Keratinocyte (primary cell): ENCODE measurements around the gene GID4. TPM values are rescaled to one million over a fixed set of nuclear protein-coding genes. Genes with fewer than 3 reads are reported as not detected.

Experiments
- DNase-seq: peaks from one replicate; pipeline ENCODE4 v3.0.0-alpha.2; 2011; ENCODE audit warnings: low read depth, missing footprints, low spot score
- FAIRE-seq: peaks from 2 replicates; lab custom pipeline; 2011; peaks lifted over from hg19 to GRCh38; lab: Jason Lieb, UNC
- H2AFZ ChIP-seq: 2 replicates; pipeline ENCODE4 v1.6.0; 2012; ENCODE audit warnings: low read length, control low read depth, inconsistent platforms; ENCODE audit not compliant: control insufficient read depth
- H3K27ac ChIP-seq: 2 replicates; pipeline ENCODE4 v1.5.1; 2011; ENCODE audit warnings: low read length; ENCODE audit not compliant: control insufficient read depth, insufficient read depth
- H3K27me3 ChIP-seq: 3 replicates; pipeline ENCODE4 v1.6.0; 2011; ENCODE audit warnings: low read length; ENCODE audit not compliant: control insufficient read depth, insufficient read depth; ENCODE audit errors: extremely low read depth
- H3K36me3 ChIP-seq, 2 experiments: 2 replicates in 1 of 2; 3 replicates in 1 of 2; pipeline ENCODE4 v1.5.1; 2011; ENCODE audit warnings: low read length in 2 of 2, mild to moderate bottlenecking in 1 of 2; ENCODE audit not compliant: control insufficient read depth in 2 of 2, insufficient read depth in 2 of 2; ENCODE audit errors: extremely low read depth in 1 of 2
- H3K4me1 ChIP-seq: 3 replicates; pipeline ENCODE4 v1.5.1; 2011; ENCODE audit warnings: low read length; ENCODE audit not compliant: control insufficient read depth, insufficient read depth; ENCODE audit errors: extremely low read depth
- H3K4me2 ChIP-seq: 3 replicates; pipeline ENCODE4 v1.6.0; 2011; ENCODE audit warnings: low read depth, low read length; ENCODE audit not compliant: control insufficient read depth, insufficient read depth; ENCODE audit errors: extremely low read depth
- H3K4me3 ChIP-seq, 3 experiments: fragments of 200-600 bp in 1 of 3; sonication (generic) in 1 of 3; 2 replicates in 2 of 3; 3 replicates in 1 of 3; pipeline ENCODE4 v1.5.1; 2011 to 2016; ENCODE audit warnings: low read length in 3 of 3, mild to moderate bottlenecking in 3 of 3, control low read depth in 2 of 3, inconsistent platforms in 1 of 3, low read depth in 1 of 3, mixed read lengths in 1 of 3, mixed run types in 1 of 3, moderate library complexity in 1 of 3; ENCODE audit not compliant: control insufficient read depth in 2 of 3, insufficient read depth in 2 of 3; ENCODE audit errors: extremely low read depth in 1 of 3
- H3K79me2 ChIP-seq: 2 replicates; pipeline ENCODE4 v1.6.0; 2012; ENCODE audit warnings: low read length; ENCODE audit not compliant: control insufficient read depth, insufficient read depth
- H3K9ac ChIP-seq: 3 replicates; pipeline ENCODE4 v1.6.0; 2011; ENCODE audit warnings: low read length; ENCODE audit not compliant: control insufficient read depth, insufficient read depth; ENCODE audit errors: extremely low read depth
- H3K9me1 ChIP-seq: 3 replicates; pipeline ENCODE4 v1.6.0; 2011; ENCODE audit warnings: low read length; ENCODE audit not compliant: control insufficient read depth, insufficient read depth; ENCODE audit errors: extremely low read depth
- H3K9me3 ChIP-seq: 2 replicates; pipeline ENCODE4 v1.5.1; 2012; ENCODE audit warnings: low read depth, low read length; ENCODE audit not compliant: control insufficient read depth
- H4K20me1 ChIP-seq: 3 replicates; pipeline ENCODE4 v1.6.0; 2011; ENCODE audit warnings: low read length; ENCODE audit not compliant: control insufficient read depth, insufficient read depth; ENCODE audit errors: extremely low read depth
- CTCF ChIP-seq, 3 experiments: IDR thresholded peaks in 1 of 3; conservative IDR thresholded peaks in 1 of 3; optimal IDR thresholded peaks in 1 of 3; 2 replicates in 2 of 3; 3 replicates in 1 of 3; pipeline versions ENCODE3 to v1.5.1; 2011; ENCODE audit warnings: low read length in 3 of 3, mild to moderate bottlenecking in 3 of 3, moderate library complexity in 2 of 3, control low read depth in 1 of 3, inconsistent platforms in 1 of 3; ENCODE audit not compliant: insufficient read depth in 2 of 3; ENCODE audit errors: extremely low read depth in 1 of 3
- EZH2 ChIP-seq: IDR thresholded peaks from one replicate; pipeline ENCODE4 v1.6.1; 2012; ENCODE audit warnings: inconsistent platforms, mild to moderate bottlenecking, low read length, moderate library complexity
- dilution Hi-C: fragments of 300-500 bp; cut with MboI; formaldehyde crosslinking; loops from one replicate; pipeline ENCODE4 v1.7.0; 2020; ENCODE audit warnings: low sequenced_read_pairs; ENCODE audit not compliant: extremely low pct_ligation_motif_present
- polyA plus RNA-seq, 5 experiments: library from polyadenylated mRNA; depleted of rRNA in 3 of 5; stranded (reverse) in 3 of 5; stranded (forward) in 1 of 5; unstranded in 1 of 5; fragments of >200 nt; gene quantifications; 1 replicate in 1 of 5; 2 replicates in 3 of 5; 3 replicates in 1 of 5; pipeline versions ENCODE4 v1.2.1 to v1.2.3, GENCODE V29; 2011 to 2012; ENCODE audit warnings: missing spikeins in 2 of 5, low read depth in 1 of 5, low replicate concordance in 1 of 5

GID4 gene
- polyA plus RNA-seq, 1 donor (not counting 4 experiments of a cell fraction or from before 2014, with no cell fraction given) = 16.8 TPM

- Histone ChIP-seq H2AFZ (no peak overlapping the region), H3K9ac (no peak overlapping the region), H3K36me3 (no peaks in the 10 kb centered on the region), H3K79me2 (peaks cover 14% of the 10 kb centered on the region), H3K9me1 (no peaks in the 10 kb centered on the region), H4K20me1 (no peaks in the 10 kb centered on the region), H3K4me2 (no peak overlapping the region), H3K27me3 (no peaks in the 10 kb centered on the region), H3K27ac (no peak overlapping the region), H3K4me1 (peaks cover 9% of the 10 kb centered on the region), H3K4me3 (no peak overlapping the region), H3K9me3 (no peaks in the 10 kb centered on the region)
- no peak for TF ChIP-seq CTCF (optimal IDR thresholded peaks at IDR 0.05 in 1 of 3, IDR thresholded peaks at IDR 0.05 in 1 of 3, conservative IDR thresholded peaks at IDR 0.05 in 1 of 3; ENCODE audit: extremely low read depth in 1 of 3, insufficient read depth in 2 of 3, low read length in 3 of 3)
- no peak for TF ChIP-seq EZH2
- DNase-seq (no peak), FAIRE-seq (no peak)
- dilution Hi-C loops = no loop called here
These were observed 45.0 kb downstream of the GID4 start for GRCh38 chr17:18084256-18084655.

GRCh38 chr17:18087610-18088491 lies 48.6 kb downstream of the GID4 start, which contains the start of gene DRG2:
TSS of gene DRG2 (plus strand) at chr17:18087948. CDS start at chr17:18088024, 76 bp downstream.
- Histone ChIP-seq H3K9me1 (no peaks in the 10 kb centered on the region), H3K79me2 (peaks cover 27% of the 10 kb centered on the region), H3K36me3 (peaks cover 6 to 8% of the 10 kb centered on the region in 2 experiments), H3K9me3 (no peaks in the 10 kb centered on the region), H3K27ac (peak within 1 kb of the TSS; percentile 53), H3K9ac (peak within 1 kb of the TSS; percentile 74), H3K4me1 (peaks cover 7% of the 10 kb centered on the region), H2AFZ (peak within 1 kb of the TSS; percentile 94), H4K20me1 (no peaks in the 10 kb centered on the region), H3K4me3 (peak within 1 kb of the TSS; percentile 79 to 98 (median 87)), H3K4me2 (peak within 1 kb of the TSS; percentile 89), H3K27me3 (no peaks in the 10 kb centered on the region)
- dilution Hi-C loops = no loop called here
- TF ChIP-seq CTCF (optimal IDR thresholded peaks at IDR 0.05 in 1 of 3, IDR thresholded peaks at IDR 0.05 in 1 of 3, conservative IDR thresholded peaks at IDR 0.05 in 1 of 3; ENCODE audit: extremely low read depth in 1 of 3, insufficient read depth in 2 of 3, low read length in 3 of 3) (peak in 2 of 3 experiments; percentile 14 to 40), EZH2 (no peak)
- FAIRE-seq (no peak), DNase-seq (peak; percentile 21)
